NCI-H345 (cell line): ENCODE results near the gene SLC6A2.
"Not testable (repeated sequence)": the region's sequence is repeated elsewhere in the genome, so short reads cannot be mapped to it uniquely, and the experiment has no call there.

ENCODE experiments used
- DNase-seq: peaks from one replicate; lab custom pipeline; 2025; lab: John Stamatoyannopoulos, UW

SLC6A2 gene

GRCh38 chr16:55655897-55656681, at the start of gene SLC6A2:
Gene SLC6A2, plus strand, starts transcription at chr16:55655988. Its CDS starts 707 bp downstream, at chr16:55656695.
- DNase-seq = no peak

GRCh38 chr16:55613613-55614335, 42.0 kb upstream of the SLC6A2 start:
- DNase-seq = no peak

DNA sequence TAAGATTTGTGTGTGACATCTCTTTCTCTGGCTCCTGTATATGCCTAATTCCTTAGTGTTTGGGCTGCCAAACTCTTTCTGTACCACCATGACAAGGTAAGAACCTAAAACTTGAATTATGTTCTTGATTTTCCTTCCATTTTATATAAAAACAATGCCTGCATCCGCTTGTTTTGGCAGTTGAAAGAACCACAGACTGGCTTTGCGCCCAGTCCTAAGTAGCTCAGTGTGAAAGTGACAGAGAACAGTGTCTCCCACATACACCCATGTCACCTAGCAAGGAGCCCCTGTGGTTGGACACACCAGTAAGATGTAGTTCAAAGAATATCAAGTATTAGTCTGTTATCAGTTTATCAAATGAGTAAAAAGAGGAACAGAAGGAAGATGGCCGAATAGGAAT, 40.7 kb upstream of the SLC6A2 start:
- no peak for DNase-seq

DNA sequence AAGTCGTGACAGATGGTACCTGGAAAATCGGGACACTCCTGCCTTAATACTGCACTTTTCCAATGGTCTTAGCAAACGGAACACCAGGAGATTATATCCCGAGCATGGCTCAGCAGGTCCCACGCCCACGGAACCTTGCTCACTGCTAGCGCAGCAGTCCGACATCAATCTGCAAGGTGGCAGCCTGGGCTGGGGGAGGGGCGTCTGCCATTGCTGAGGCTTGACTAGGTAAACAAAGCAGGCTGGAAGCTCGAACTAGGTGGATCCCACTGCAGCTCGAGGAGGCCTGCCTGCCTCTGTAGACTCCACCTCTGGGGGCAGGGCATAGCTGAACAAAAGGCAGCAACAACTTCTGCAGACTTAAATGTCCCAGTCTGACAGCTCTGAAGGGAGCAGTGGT, 40.1 kb upstream of the SLC6A2 start:
- DNase-seq = not testable (repeated sequence)

DNA sequence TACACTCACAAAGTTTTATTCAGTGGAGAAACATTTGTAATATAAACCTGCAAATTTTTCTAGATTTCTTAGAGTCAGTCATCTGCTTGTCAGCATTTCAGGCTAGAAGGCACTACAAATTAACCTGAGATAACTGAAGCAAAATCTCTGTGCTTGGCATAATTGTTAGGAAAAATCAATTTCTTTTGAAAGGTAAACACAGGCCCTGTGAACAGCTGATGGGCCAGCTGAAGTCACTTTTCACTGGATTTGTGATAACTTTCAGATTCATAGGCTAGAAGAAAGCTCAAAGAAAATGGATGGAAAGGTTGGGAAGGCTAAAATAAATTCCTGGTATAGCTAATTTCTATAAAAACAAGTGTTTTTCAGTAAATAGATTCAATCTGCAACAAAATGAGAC, 34.0 kb upstream of the SLC6A2 start:
- no peak for DNase-seq

DNA sequence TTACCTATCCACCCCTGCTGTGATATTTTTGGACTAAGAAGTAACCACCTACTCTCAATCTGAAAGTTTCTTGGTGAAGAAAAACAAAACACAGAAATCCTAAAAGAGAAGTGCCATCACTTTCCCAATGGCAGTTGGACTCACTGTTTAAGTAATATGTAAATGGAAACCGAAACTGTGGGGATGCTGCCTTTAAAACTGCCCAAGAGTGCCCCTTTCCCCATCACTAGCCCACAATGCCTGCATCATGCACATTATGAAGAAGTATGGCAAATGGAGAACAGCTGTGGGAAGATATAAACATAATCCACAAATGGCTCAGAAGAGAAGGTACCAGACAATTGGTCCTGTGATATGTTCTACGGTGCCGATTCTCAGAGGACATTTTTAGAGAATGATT, 33.5 kb upstream of the SLC6A2 start:
- DNase-seq = no peak

DNA sequence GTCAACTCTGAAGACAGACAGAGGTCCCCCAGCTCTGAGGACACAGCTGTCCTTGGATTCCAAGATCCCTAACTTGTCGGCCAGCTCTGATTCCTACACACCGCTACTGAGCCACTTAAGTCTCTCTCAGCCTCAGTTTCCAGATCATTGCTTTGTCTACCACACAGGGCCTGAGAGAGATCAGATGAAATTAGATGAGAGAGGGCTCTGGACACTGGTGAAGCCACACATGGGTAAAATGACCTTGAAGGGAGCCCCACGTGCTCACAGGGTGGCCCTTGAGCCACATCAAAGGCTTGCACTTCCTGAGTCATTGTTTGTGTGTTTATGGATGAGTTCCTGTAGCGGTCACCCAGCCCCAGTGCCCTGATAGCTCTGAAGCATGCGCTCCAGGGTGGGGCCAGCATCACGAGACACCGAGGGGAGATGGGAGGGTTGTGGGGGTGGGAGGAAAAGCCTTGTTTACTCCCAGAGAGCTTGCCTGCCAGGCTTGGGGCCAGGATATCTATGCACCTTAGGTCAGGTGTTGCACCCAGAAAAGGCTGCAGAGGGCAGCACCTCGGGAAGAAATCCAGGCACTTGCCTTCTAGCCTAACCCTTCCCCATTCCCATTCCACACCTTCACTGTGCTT, 32.7 kb upstream of the SLC6A2 start:
- no peak for DNase-seq

DNA sequence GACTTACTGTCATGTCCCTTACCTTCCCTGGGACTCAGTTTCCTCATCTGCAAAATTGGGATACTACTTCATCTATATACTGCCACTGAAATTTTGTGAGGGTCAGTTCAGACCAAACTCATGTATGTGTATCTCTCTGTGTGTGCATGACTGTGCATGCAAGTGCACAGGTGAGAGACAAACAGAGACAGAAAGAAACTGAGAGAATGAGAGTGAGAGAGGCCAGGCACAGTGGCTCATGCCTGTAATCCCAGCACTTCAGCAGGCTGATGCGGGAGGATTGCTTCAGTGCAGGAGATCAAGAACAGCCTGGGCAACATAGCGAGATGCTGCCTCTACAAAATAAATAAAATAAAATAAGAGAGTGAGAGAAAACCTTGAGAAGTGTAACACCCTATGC, 32.1 kb upstream of the SLC6A2 start:
- no peak for DNase-seq

DNA sequence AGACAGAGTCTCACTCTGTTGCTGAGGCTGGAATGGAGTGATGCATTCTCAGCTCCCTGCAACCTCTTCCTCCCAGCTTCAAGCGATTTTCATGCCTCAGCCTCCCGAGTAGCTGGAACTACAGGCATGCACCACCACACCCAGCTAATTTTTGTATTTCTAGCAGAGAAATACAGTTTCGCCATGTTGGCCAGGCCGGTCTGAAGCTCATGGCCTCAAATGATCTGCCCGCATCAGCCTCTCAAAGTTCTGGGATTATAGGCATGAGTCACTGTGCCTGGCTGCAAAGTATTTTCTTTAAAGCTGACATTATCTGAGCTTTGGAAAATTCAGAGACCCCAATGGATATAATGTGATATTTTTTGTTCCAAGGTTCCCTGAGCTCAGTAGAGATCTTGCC, 31.1 kb upstream of the SLC6A2 start:
- DNase-seq = no peak

DNA sequence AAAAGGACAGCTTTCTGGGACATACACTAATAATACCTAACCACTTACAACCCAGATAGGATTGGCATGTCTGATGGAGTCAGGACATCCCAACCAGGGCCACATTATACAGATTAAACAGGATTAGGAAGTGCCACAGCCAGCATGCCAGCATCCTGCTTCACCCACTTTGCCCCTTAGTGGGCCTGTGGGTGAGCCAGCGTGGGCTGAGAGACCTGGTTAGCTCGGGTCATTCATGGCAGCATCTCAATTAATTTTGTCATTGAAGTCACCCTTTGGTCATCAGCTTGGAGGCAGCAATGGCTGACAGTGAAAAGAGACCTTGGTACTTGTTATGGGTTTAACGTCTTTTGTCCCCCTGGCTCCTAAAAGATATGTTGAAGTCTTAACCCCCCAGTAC, 29.9 kb upstream of the SLC6A2 start:
- no peak for DNase-seq

GRCh38 chr16:55628306-55628968, 27.4 kb upstream of the SLC6A2 start:
- no peak for DNase-seq

DNA sequence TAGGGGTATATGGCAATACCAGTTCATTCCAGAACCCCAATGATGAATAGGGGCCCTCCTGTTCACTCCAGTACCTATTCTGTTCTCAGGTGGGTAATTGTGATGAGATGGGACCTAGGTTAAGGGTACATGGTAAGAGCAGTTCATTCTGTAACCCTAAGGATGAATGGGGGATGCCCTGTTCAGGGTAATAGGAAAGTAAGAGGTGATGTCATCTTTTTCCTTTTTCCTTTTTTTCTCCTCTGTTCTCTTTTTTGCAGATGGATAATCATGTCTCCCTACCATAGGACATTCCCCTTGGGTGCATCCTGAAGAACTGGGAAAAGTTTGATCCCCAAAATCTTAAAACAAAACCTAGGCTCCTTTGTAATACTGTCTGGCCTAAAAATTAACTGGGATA, 25.0 kb upstream of the SLC6A2 start:
- no peak for DNase-seq

- DNase-seq = no peak
These were observed 23.5 kb upstream of the SLC6A2 start for GRCh38 chr16:55632259-55632658.

- DNase-seq = no peak
These were observed 21.6 kb upstream of the SLC6A2 start for GRCh38 chr16:55634193-55634592.

GRCh38 chr16:55638256-55638655, 17.5 kb upstream of the SLC6A2 start:
- DNase-seq = no peak

DNA sequence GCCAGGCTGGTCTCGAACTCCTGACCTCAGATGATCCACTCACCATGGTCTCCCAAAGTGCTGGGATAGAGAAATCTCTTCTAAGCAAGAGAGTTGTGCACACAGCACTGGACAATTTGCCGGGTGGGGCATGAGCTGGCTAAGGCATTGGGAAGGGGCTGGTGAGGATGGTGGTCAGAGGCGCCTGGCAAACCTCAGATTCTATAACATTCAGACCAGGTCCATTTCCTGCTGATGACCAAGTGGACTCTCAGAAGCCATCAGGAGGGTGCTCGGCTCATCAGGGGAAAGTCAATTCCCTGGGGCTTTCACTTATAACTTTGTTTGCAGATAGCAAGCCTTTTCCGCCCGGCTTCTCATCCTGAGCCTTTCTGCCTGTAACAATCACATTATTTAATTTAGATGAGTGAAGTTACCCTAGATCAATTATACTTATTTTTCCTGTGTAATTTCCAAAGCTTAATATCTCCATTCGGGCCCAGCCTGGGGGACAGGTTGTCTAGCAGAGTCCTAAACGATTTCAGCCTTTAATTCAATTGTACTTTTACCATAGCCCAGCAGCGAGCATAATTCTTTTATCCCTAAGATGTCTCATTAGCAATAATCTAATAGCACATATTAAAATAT, 15.0 kb upstream of the SLC6A2 start:
- DNase-seq = no peak

DNA sequence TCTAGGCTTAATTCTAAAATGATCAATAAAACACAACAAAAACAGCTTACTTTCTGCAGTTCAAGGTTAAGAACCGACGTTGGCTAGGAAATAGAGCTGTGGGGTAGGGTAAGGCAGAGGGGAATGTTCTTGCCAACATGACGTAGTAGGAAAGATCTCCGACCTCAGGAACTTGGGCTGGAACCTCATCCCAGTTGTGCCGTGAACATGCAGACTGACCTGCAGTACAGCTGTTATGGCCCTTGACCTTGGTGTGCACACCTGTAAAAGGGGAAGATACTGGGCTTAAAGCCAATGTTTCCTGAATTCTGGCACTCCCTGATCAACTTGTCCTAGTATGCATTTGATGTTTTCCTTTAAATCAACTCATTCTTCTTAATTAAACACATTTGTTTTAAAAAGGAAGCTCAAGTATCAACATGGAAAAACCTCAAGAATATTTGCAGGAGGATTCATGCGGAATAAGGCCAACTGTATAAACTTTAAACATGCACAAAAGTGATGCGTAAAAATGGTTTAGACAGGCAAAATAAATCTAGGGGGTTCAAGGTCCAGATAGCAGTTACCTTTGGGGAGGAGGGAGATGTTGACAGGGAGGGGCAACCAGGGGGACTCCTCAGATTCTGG, 14.2 kb upstream of the SLC6A2 start:
- DNase-seq = no peak

- no peak for DNase-seq
These were observed 13.2 kb upstream of the SLC6A2 start for GRCh38 chr16:55642611-55643010.

DNA sequence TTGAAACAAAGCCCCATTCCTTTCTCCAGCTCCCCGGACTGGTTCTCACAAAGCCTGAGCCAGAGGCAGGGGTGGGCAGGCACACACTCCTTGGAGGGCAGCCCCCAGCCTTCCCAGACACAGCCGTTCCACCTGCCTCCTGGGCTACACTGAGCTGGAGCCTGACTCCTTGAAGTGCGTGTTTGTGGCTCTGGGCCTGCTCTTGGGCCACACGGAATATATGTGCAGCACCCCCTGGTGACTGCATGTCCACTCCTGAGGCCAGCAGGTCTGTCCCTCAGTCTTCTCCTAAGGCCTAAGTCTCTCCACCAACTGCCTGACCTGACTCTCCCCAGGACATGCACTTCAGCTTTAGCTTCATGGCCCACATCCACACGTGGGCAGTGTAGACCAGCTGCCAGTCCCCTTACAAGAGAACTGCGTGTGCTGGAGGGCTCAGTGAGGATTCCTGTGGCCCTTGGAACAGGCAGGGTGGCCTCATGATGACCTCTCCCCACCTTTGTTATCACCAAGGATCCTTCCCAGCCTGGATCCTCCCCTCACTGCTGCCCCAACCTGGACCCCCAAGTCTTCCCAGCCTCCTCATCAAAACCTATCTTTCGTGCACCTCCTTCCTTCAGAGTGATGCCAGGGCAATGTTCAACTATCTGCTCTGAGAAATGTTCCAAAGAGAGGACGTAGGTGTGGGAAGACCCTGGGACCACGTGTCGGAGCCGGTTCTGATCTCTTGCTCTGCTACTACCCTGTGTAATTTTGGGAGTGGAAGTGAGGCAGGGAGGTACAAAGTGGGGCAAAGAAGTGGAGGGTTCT, 12.4 kb upstream of the SLC6A2 start:
- no peak for DNase-seq

GRCh38 chr16:55645986-55646385, 9.8 kb upstream of the SLC6A2 start:
- DNase-seq = no peak

GRCh38 chr16:55647343-55647742, 8.4 kb upstream of the SLC6A2 start:
- DNase-seq = no peak
